H9 (cell line): Measurements from ENCODE around the gene BSPH1. TPM values are rescaled to one million over a fixed set of nuclear protein-coding genes. Genes with fewer than 3 reads are reported as not detected.
"Not testable (repeated sequence)": the region's sequence is repeated elsewhere in the genome, so short reads cannot be mapped to it uniquely, and the experiment has no call there.

Source experiments
- DNase-seq: peaks from one replicate; pipeline ENCODE4 v3.0.0-alpha.2; 2017
- H2AFZ ChIP-seq: one replicate; pipeline ENCODE4 v1.6.1; 2013; ENCODE audit warnings: mild to moderate bottlenecking, low read length, control low read depth, moderate library complexity
- H2AK5ac ChIP-seq: 2 replicates; pipeline ENCODE4 v1.6.1; 2013; ENCODE audit warnings: low read length, control low read depth, mixed read lengths; ENCODE audit not compliant: insufficient read length
- H2BK120ac ChIP-seq: one replicate; pipeline ENCODE4 v1.6.1; 2013; ENCODE audit warnings: low read depth, mild to moderate bottlenecking, low read length, control low read depth, inconsistent platforms; ENCODE audit not compliant: poor library complexity, severe bottlenecking
- H2BK12ac ChIP-seq: 2 replicates; pipeline ENCODE4 v1.6.1; 2013; ENCODE audit warnings: low read length, control low read depth, mixed read lengths, low read depth; ENCODE audit not compliant: insufficient read length
- H2BK15ac ChIP-seq: 2 replicates; pipeline ENCODE4 v1.6.1; 2013; ENCODE audit warnings: low read depth, low read length, control low read depth
- H2BK20ac ChIP-seq: one replicate; pipeline ENCODE4 v1.6.1; 2013; ENCODE audit warnings: low read depth, mild to moderate bottlenecking, low read length, control low read depth, inconsistent platforms; ENCODE audit not compliant: poor library complexity, severe bottlenecking
- H2BK5ac ChIP-seq: 2 replicates; pipeline ENCODE4 v1.6.1; 2013; ENCODE audit warnings: low read length, control low read depth, mixed read lengths; ENCODE audit not compliant: insufficient read length
- H3K14ac ChIP-seq: 2 replicates; pipeline ENCODE4 v1.6.1; 2013; ENCODE audit warnings: low read length, control low read depth; ENCODE audit not compliant: insufficient read depth
- H3K18ac ChIP-seq: 2 replicates; pipeline ENCODE4 v1.6.1; 2013; ENCODE audit warnings: low read depth, mild to moderate bottlenecking, mixed read lengths, low read length, control low read depth; ENCODE audit not compliant: insufficient read length
- H3K23ac ChIP-seq: 2 replicates; pipeline ENCODE4 v1.6.1; 2013; ENCODE audit warnings: low read length, control low read depth, mixed read lengths, low read depth; ENCODE audit not compliant: insufficient read length
- H3K23me2 ChIP-seq: 2 replicates; pipeline ENCODE4 v1.6.1; 2013; ENCODE audit warnings: low read depth, mild to moderate bottlenecking, mixed read lengths, low read length, control low read depth; ENCODE audit not compliant: insufficient read length, poor library complexity, severe bottlenecking
- H3K27ac ChIP-seq: 2 replicates; pipeline ENCODE4 v1.5.1; 2013; ENCODE audit warnings: low read length, control low read depth, mixed read lengths, low read depth; ENCODE audit not compliant: insufficient read length
- H3K27me3 ChIP-seq: 2 replicates; pipeline ENCODE4 v1.6.1; 2013; ENCODE audit warnings: low read length, control low read depth, inconsistent platforms; ENCODE audit not compliant: insufficient read depth
- H3K4ac ChIP-seq: 2 replicates; pipeline ENCODE4 v1.6.1; 2013; ENCODE audit warnings: low read depth, mild to moderate bottlenecking, control low read depth, inconsistent platforms, low read length, moderate library complexity
- H3K4me1 ChIP-seq: 2 replicates; pipeline ENCODE4 v1.6.1; 2013; ENCODE audit warnings: low read length, control low read depth, inconsistent platforms; ENCODE audit not compliant: insufficient read depth
- H3K4me2 ChIP-seq: 2 replicates; pipeline ENCODE4 v1.6.1; 2013; ENCODE audit warnings: low read length, control low read depth, mixed read lengths; ENCODE audit not compliant: insufficient read length, insufficient read depth
- H3K56ac ChIP-seq: 2 replicates; pipeline ENCODE4 v1.6.1; 2013; ENCODE audit warnings: low read depth, mild to moderate bottlenecking, mixed read lengths, low read length, control low read depth; ENCODE audit not compliant: insufficient read length
- H3K79me1 ChIP-seq: 2 replicates; pipeline ENCODE4 v1.6.1; 2013; ENCODE audit warnings: low read depth, mild to moderate bottlenecking, moderate library complexity, low read length, control low read depth, inconsistent platforms; ENCODE audit not compliant: insufficient read depth, poor library complexity, severe bottlenecking
- H3K79me2 ChIP-seq: 2 replicates; pipeline ENCODE4 v1.6.1; 2013; ENCODE audit warnings: low read length, control low read depth, inconsistent platforms; ENCODE audit not compliant: insufficient read depth
- H3K9ac ChIP-seq: 2 replicates; pipeline ENCODE4 v1.6.1; 2013; ENCODE audit warnings: low read length, control low read depth, mixed read lengths; ENCODE audit not compliant: insufficient read length; ENCODE audit errors: extremely low read depth
- H3K9me3 ChIP-seq: one replicate; pipeline ENCODE4 v1.6.1; 2013; ENCODE audit warnings: low read depth, low read length, inconsistent platforms; ENCODE audit not compliant: control insufficient read depth
- H3T11ph ChIP-seq: one replicate; pipeline ENCODE4 v1.6.1; 2013; ENCODE audit warnings: mild to moderate bottlenecking, low read length, control low read depth, inconsistent platforms
- H4K20me1 ChIP-seq: one replicate; pipeline ENCODE4 v1.6.1; 2013; ENCODE audit not compliant: control insufficient read depth, insufficient read length, insufficient read depth
- H4K5ac ChIP-seq: 2 replicates; pipeline ENCODE4 v1.6.1; 2013; ENCODE audit warnings: low read depth, mild to moderate bottlenecking, mixed read lengths, low read length, control low read depth; ENCODE audit not compliant: insufficient read length
- H4K8ac ChIP-seq: replicated peaks from 2 replicates; pipeline ENCODE4 v1.6.1; 2013; ENCODE audit warnings: low read length, control low read depth, mixed read lengths, low read depth; ENCODE audit not compliant: insufficient read length
- H4K91ac ChIP-seq: 2 replicates; pipeline ENCODE4 v1.6.1; 2013; ENCODE audit warnings: low read depth, mild to moderate bottlenecking, moderate library complexity, mixed read lengths, low read length, control low read depth; ENCODE audit not compliant: insufficient read length
- H3K27ac Mint-ChIP-seq, 3 experiments: 2 replicates in 2 of 3; 3 replicates in 1 of 3; pipeline ENCODE4 v1.8.0; 2020 to 2021; ENCODE audit warnings: mixed read lengths in 3 of 3, mild to moderate bottlenecking in 1 of 3, moderate library complexity in 1 of 3
- H3K27me3 Mint-ChIP-seq: 2 replicates; pipeline ENCODE4 v1.8.0; 2021; ENCODE audit warnings: low read depth, mild to moderate bottlenecking, moderate library complexity, mixed read lengths
- H3K36me3 Mint-ChIP-seq, 3 experiments: 2 replicates in 2 of 3; 3 replicates in 1 of 3; pipeline ENCODE4 v1.8.0; 2020 to 2021; ENCODE audit warnings: low read depth in 3 of 3, mixed read lengths in 3 of 3; ENCODE audit not compliant: insufficient read depth in 1 of 3
- H3K4me1 Mint-ChIP-seq, 2 experiments: 2 replicates each; pipeline ENCODE4 v1.8.0; 2020; ENCODE audit warnings: mixed read lengths in 2 of 2
- H3K4me3 Mint-ChIP-seq, 2 experiments: 2 replicates in 1 of 2; 3 replicates in 1 of 2; pipeline ENCODE4 v1.8.0; 2020 to 2021; ENCODE audit warnings: mild to moderate bottlenecking in 2 of 2, mixed read lengths in 2 of 2, moderate library complexity in 1 of 2
- H3K9me3 Mint-ChIP-seq, 2 experiments: 2 replicates in 1 of 2; 3 replicates in 1 of 2; pipeline ENCODE4 v1.8.0; 2020; ENCODE audit warnings: mild to moderate bottlenecking in 2 of 2, mixed read lengths in 2 of 2, moderate library complexity in 1 of 2
- CTCF ChIP-seq: fragments of 200-600 bp; sonication (generic); conservative IDR thresholded peaks from 3 replicates; pipeline ENCODE4 v1.8.0; 2021; ENCODE audit warnings: antibody characterized with exemption, mild to moderate bottlenecking
- WGBS: extraction: QIAGEN DNeasy Blood & Tissue Kit; methylation state at CpG from one replicate; pipeline ENCODE4 v1.1.7; 2013; ENCODE audit warnings: missing lambda C conversion rate, low lambda C conversion rate, mixed read lengths; ENCODE audit not compliant: insufficient read length; ENCODE audit errors: extremely low coverage; 5-methylcytosine and 5-hydroxymethylcytosine counted together
- total RNA-seq: library from RNA; stranded (reverse); gene quantifications from 2 replicates; pipeline ENCODE4 v1.2.1, GENCODE V29; 2021

Gene BSPH1
- total RNA-seq, 1 experiment from 2014 or later: not detected

GRCh38 chr19:47928581-47928980, 63.4 kb downstream of the BSPH1 start:
- not testable (repeated sequence) for H3K9ac ChIP-seq, H2AFZ ChIP-seq, H3K27me3 Mint-ChIP-seq, H3K4me2 ChIP-seq, H3K4me1 Mint-ChIP-seq, H3K23me2 ChIP-seq, H3T11ph ChIP-seq, H4K91ac ChIP-seq, H3K14ac ChIP-seq, H2BK12ac ChIP-seq, H3K9me3 ChIP-seq, H2BK120ac ChIP-seq, H2BK15ac ChIP-seq, H2BK5ac ChIP-seq, H4K20me1 ChIP-seq, H3K23ac ChIP-seq, H3K79me1 ChIP-seq, H3K27ac ChIP-seq, H3K27me3 ChIP-seq, H3K18ac ChIP-seq, H3K9me3 Mint-ChIP-seq, H3K27ac Mint-ChIP-seq, H3K36me3 Mint-ChIP-seq, H2AK5ac ChIP-seq, H4K8ac ChIP-seq, H3K4ac ChIP-seq, H3K56ac ChIP-seq, H3K4me3 Mint-ChIP-seq, DNase-seq, H3K4me1 ChIP-seq, H2BK20ac ChIP-seq, H3K79me2 ChIP-seq, H4K5ac ChIP-seq
- WGBS: no CpG with 5 or more reads among the region's 20 CpGs
- TF ChIP-seq CTCF: peak; percentile 32; the same call in 2 of the 3 replicates
